PFSK-1 (cell line): ENCODE results near the gene FAM171A2.

Experiments used
- FOXP2 ChIP-seq: optimal IDR thresholded peaks from 2 replicates; pipeline ENCODE3; 2011; ENCODE audit warnings: borderline replicate concordance, control low read depth, inconsistent platforms; ENCODE audit not compliant: insufficient read depth; ENCODE audit errors: extremely low read length, extremely low read depth
- POLR2AphosphoS5 ChIP-seq: IDR thresholded peaks from 2 replicates; pipeline ENCODE4 v1.6.1; 2012; ENCODE audit warnings: low read depth, mild to moderate bottlenecking, control low read depth, low read length, moderate library complexity
- REST ChIP-seq, 2 experiments: IDR thresholded peaks; 2 replicates each; pipeline versions ENCODE4 v1.6.1 to v1.8.0; 2011 to 2012; ENCODE audit warnings: low read depth in 2 of 2, low read length in 2 of 2, control low read depth in 1 of 2, inconsistent platforms in 1 of 2, mild to moderate bottlenecking in 1 of 2, moderate library complexity in 1 of 2; ENCODE audit not compliant: insufficient read depth in 1 of 2
- SIN3A ChIP-seq: IDR thresholded peaks from 2 replicates; pipeline ENCODE4 v1.6.1; 2012; ENCODE audit warnings: mild to moderate bottlenecking, low read length, moderate library complexity, borderline replicate concordance; ENCODE audit not compliant: insufficient read depth
- TAF1 ChIP-seq: IDR thresholded peaks from 2 replicates; pipeline ENCODE4 v1.6.1; 2012; ENCODE audit warnings: low read length, control low read depth, borderline replicate concordance; ENCODE audit not compliant: insufficient read depth

DNA sequence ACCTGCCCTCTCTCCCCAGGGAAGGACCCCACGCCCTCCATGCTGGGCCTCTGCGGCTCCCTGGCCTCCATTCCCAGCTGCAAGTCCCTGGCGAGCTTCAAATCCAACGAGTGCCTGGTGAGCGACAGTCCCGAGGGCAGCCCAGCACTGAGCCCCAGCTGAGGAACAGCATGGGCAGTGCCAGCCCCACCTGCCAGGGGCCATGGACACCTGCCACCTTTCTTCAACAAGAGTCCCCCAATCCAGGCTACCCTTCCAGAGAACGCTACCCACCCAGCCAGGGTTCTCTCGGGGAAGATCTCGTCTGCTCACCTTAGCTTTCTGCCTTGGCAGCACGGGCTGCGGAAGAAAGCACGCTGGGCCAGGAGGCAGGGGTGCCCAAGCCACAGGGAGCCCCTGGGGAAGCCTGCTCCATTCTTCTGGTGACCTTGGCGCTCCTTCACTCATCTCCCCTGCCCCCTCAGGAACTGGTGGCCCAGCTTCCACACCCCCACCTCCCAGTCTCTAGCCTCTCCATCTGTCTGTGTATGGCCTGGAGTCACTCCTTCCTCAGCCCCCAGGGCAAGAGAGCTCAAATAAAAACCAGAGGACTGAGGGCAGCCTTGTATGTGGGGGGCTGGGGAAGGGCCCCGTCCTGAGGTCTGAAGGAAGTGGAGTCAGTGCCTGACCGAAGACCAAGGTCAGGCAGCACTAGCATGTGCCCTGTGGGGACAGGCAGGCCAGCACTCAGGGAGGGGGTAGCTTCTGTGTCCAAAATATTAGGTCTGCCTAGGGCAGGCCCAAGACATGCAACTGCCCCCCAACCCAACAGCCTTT is 45.4 kb downstream of the FAM171A2 start:
- TF ChIP-seq POLR2AphosphoS5 (no peak), REST (IDR thresholded peaks at IDR 0.05; ENCODE audit: insufficient read depth in 1 of 2, low read depth in 2 of 2, low read length in 2 of 2) (no peak), TAF1 (no peak), SIN3A (no peak), FOXP2 (no peak)
